22Rv1 (cell line): ENCODE results near the gene FAM89B.

Experiments
- CTCF ChIP-seq: fragments of 450-650 bp; IDR thresholded peaks from 2 replicates; pipeline ENCODE4 v1.5.1; 2017; ENCODE audit warnings: mild to moderate bottlenecking
- ZFX ChIP-seq: fragments of 450-650 bp; IDR thresholded peaks from 2 replicates; pipeline ENCODE4 v1.6.1; 2017; ENCODE audit warnings: antibody characterized with exemption, borderline replicate concordance

- peak; percentile 82 for TF ChIP-seq CTCF
- TF ChIP-seq ZFX: no peak
Observed at GRCh38 chr11:65593518-65594414, 21.4 kb downstream of the FAM89B start.
